GM19463 (cell line): ENCODE data around the gene DUS4L.
A peak's percentile ranks its signal among the peaks of the same experiment; 100 is the strongest.
"Not testable (repeated sequence)": the region's sequence is repeated elsewhere in the genome, so short reads cannot be mapped to it uniquely, and the experiment has no call there.

ENCODE experiments used
- ATAC-seq: cut with Tn5 transposase; IDR thresholded peaks from one replicate; pipeline ENCODE4 v1.9.1; 2021; ENCODE audit warnings: mild to moderate bottlenecking, moderate library complexity; ENCODE audit not compliant: unreplicated experiment

The DUS4L gene, protein sequence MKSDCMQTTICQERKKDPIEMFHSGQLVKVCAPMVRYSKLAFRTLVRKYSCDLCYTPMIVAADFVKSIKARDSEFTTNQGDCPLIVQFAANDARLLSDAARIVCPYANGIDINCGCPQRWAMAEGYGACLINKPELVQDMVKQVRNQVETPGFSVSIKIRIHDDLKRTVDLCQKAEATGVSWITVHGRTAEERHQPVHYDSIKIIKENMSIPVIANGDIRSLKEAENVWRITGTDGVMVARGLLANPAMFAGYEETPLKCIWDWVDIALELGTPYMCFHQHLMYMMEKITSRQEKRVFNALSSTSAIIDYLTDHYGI

DNA sequence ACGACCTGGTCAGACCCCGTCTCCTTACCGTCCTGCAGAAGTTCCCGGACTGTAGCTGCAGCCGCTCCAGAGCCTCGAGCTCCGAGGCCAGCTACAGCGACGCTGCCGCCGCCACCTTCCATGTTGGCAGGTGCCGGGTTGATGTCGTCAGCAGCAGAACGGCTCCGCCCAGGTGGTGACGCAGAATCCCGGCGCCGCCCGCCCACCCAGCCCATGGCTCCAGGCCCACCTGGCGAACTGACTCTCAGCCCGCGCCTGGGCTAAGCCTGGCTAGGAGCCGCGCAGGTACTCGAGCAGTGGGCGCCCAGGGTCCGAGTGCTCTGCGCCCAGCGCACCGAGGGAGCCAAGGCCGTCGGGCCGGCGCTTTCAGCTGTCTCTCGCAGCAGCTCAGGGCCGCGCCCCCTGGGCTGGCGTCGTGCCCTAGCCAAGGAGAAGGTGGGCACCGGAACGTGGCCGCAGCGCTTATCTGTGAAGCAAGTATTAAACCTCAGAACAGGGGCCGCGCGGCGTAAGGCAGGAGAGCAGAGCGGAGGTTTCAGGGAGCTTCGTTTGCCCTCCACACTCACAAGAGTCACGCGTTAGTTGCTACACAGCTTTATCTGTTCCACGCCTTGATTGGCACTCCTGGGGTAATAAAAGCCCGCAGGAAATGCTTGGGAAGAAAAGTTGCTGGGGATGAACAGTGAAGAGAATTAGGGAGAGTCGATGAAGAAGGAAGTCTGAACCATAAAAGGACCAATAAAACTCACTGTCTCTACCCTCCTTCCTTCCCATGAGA is at the start of gene DUS4L, which contains the start of gene COG5:
TSS of gene DUS4L (plus strand) at position 197 of the 778 bp plus-strand sequence. CDS start 3,100 bp downstream, outside the sequence.
TSS of gene COG5 (minus strand) at position 146 of the 778 bp plus-strand sequence. CDS start at position 122, 24 bp downstream.
- peak; percentile 97 for ATAC-seq

DNA sequence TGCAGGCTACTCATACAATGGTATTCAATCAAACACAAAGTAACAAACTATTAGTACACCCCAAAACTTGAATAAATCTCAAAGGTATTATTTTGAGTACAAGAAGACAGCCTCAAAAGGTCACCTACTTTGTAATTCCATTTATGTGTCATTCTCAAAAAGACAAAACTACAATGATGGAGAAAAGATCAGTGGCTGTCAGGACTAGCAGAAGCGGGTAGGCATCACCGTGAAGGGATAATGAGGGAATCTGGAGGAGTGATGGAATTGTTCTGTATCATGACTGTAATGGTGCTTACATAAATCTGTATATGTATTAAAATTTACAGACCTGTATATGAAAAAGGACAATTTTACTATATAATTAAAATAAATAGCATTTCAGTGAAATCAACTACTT is 37.1 kb upstream of the DUS4L start:
- no peak for ATAC-seq

DNA sequence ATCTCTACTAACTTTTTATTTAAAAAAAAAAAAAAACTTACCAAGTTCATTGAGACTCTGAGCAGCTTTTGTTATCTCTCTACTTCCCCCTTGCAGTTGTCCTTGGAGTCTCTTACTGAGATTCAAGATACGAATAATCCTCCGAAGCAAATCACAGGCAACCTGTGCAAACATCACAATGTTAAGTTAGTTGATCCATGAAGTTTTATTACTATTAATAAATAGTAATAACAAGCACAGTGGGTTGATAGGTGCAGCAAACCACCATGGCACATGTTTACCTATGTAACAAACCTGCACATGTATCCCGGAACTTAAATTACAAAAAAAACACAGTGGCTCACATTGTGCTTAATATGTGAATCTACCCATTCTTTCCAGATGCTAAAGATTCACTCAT is 36.6 kb upstream of the DUS4L start:
- no peak for ATAC-seq

GRCh38 chr7:107528461-107528860 is 35.3 kb upstream of the DUS4L start:
- no peak for ATAC-seq

DNA sequence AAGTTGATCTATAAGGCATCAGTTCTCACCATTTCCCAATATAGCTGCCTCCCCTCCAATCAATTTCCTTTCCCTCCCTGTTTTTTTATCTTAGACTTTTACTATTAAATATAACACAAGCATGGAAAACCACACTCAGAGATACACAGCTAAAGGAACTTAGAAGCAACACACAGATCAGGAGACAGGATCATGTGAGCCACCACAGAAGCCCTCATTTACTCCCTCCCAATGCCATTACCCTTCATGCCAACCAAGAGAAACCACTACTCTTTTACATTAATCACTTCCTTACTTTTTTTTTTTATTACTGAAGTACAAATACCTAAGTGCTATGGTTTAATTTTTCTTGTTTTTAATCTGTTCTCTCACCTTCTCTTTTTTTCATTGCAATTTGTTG is 33.0 kb upstream of the DUS4L start:
- ATAC-seq = no peak

- ATAC-seq = no peak
Observed at GRCh38 chr7:107534139-107534538, 29.6 kb upstream of the DUS4L start.

DNA sequence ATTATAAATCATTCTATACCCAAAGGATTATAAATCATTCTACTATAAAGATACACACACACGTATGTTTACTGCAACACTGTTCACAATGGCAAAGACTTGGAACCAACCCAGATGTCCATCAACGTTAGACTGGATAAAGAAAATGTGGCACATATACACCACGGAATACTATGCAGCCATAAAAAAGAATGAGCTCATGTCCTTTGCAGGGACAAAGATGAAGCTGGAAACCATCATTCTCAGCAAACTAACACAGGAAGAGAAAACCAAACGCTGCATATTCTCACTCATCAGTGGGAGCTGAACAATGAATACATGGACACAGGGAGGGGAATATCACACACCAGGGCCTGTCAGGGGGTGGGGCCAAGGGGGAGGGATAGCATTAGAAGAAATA is 26.5 kb upstream of the DUS4L start:
- ATAC-seq = not testable (repeated sequence)

DNA sequence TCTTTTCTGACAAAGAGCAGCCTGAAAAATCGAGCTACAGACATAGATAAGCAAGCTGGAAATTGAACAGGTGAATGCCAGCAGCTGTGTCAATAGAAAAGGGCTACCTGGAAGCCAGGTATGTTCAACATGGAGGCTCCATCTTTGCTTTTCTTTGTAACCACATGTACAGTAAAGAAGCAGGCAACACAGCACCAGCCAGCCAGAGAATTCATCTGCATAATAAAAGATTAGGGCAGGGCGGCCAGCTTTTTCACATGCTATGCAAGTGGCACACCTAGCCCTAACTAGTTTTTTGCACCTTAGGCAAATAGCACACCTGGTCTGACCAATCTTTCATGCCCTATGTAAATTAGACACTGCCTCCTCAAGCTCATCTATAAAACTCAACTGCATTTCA is 25.8 kb upstream of the DUS4L start:
- ATAC-seq = no peak

DNA sequence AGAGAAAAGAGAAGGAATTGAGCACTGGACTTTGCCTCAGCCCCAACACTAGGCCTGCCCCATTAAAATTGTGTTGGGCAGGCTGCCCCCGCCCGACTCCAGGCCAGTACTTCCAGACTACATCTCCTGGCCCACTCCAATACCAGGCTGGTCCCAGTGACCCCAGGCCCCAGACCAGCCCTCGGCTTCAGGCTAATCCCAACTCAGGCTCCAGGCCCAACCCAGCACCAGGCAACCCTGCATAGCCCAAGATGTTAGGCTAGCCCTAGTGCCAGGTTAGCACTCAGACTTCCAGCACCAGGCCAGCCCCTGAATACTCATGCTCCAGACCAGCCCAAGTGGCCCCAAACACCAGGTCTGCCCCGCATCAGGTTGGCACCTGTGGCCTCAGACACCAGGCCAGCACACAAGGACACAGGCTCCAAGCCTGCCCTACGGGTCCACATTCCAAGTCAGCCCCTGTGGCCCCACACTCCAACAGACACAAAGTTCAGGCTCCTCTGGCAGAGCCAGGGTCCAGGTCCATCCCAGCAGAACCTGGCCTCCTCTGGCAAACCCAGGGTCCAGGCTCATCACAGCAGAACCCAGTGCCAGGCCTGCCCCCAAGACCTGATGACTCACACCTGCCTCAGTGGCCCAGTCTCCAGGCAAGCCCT is 20.3 kb upstream of the DUS4L start:
- ATAC-seq = no peak

- ATAC-seq = no peak
Observed at GRCh38 chr7:107544848-107545591, 18.8 kb upstream of the DUS4L start.

DNA sequence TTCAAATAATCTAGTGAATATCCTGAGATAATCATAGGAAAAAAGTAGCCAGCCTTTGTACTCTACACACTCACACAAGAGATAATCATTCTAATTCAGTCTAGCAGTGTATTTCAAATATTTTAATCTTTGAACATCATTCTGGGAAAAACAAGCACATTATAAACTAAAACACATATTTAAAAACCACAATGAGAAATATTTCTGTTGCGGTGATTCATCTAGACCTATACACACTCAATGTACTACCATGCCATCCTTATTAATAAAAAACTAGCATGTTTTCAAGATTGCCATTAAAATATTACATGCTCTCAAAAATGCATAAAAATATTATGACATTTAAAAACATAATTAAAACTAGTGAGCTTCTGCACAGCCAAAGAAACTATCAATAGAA is 11.8 kb upstream of the DUS4L start:
- no peak for ATAC-seq

DNA sequence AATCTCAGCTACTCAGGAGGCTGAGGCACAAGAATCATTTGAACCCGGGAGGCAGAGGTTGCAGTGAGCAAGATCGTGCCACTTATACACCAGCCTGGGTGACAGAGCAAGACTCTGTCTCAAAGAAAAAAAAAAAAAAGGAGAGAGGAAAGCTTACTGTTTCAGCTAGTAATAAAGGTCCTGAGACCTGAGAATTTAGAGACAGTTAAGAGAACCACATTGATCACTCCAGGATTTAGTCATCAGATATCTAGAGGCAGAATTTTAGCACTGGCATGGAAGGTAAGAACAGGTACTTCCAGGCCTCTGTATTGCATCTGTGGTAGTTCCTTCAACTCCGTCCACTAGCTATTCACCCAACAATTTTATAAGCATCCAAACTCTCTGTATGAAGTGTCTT is 7.9 kb upstream of the DUS4L start:
- no peak for ATAC-seq

DNA sequence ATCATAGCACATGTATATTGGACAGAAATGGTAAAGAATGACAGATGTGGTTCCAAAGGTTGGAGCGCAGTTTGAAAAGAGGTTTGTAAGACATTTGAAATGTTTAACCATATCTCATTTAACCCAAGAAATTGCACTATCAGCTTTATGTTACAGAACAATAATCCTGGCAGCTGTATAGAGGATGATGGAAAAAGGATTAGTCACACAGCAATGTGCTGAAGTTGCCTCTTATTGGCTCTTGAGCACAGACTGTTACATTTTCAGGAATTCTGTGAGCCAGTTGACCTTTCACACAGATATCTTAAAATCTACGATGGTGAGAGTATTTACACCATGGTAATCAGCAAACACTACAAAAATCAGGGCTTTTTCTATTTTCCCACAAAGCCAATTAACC is 3.9 kb upstream of the DUS4L start:
- no peak for ATAC-seq

- no peak for ATAC-seq
Observed at GRCh38 chr7:107560898-107561516, 2.8 kb upstream of the DUS4L start.

GRCh38 chr7:107563081-107563774 is 543 bp upstream of the DUS4L start:
- ATAC-seq = peak; percentile 45

- ATAC-seq = no peak
Observed at GRCh38 chr7:107564553-107565298, 955 bp downstream of the DUS4L start.

DNA sequence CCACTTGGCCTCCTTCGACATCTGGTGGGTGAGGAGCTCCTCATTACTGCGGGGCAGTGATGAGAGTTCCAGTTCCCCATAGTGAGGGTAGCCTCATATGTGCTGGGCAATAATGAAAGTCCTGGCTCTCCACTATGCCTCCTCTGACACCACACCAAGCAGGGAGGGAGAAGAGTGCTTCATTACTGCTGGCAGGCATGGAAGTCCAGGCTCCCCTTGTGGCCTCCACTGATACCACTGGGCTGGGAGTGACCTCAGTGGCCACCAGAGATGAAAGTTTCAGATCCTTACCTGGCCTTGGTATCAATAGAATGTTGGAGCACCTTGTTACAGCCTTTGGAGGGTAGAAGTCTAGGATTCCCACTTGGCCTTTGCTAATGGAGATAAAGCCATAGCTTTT is 6.5 kb downstream of the DUS4L start:
- ATAC-seq = no peak

DNA sequence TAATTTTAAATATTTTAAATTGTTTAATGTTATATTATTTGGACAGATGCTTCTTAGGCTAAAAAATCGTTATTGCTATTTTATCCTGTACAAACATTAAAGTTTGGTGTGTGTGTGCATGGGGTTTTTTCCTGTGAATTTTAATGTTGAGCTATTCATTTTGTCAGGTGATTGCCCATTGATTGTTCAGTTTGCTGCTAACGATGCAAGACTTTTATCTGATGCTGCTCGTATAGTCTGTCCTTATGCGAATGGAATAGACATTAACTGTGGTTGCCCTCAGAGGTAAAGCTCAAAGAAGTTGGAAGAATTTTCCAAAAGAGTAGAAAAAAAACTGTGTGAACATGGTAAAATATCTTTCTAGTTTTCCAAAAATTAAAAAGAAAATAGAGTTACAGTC is 9.8 kb downstream of the DUS4L start:
- no peak for ATAC-seq

DNA sequence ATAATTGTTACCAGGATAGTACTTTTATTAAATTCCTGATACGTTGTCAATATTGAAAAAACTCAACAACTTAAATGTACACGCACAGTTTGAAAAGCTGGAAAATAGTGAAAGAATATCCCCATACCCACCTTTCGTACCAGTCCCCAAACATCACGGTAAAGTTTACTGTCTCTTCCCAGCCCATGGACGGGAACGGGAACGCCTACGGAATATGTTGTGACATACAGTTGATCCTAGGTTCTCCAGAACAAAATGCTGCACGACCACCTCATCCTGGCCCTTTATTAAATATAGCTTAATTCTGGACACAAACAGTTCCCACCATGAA is 15.7 kb downstream of the DUS4L start:
- no peak for ATAC-seq
